BE2C (cell line): ENCODE measurements around the gene ZFYVE21.
A peak's percentile ranks its signal among the peaks of the same experiment; 100 is the strongest.

Experiments
- DNase-seq: peaks from one replicate; pipeline ENCODE4 v3.0.0-alpha.2; 2020
- H3K27me3 ChIP-seq: fragments of 250-450 bp; sonication (Bioruptor Pico); 2 replicates; pipeline ENCODE4 v1.5.1; 2020; ENCODE audit warnings: mild to moderate bottlenecking
- H3K36me3 ChIP-seq: fragments of 250-450 bp; sonication (Bioruptor Pico); 2 replicates; pipeline ENCODE4 v1.5.1; 2020; ENCODE audit warnings: mild to moderate bottlenecking
- H3K4me1 ChIP-seq: fragments of 250-450 bp; sonication (Bioruptor Pico); 2 replicates; pipeline ENCODE4 v1.5.1; 2020
- H3K4me3 ChIP-seq: 2 replicates; pipeline ENCODE4 v1.5.1; 2011; ENCODE audit warnings: low read depth, low read length
- H3K9me3 ChIP-seq: fragments of 250-450 bp; sonication (Bioruptor Pico); 2 replicates; pipeline ENCODE4 v1.5.1; 2020
- CTCF ChIP-seq: IDR thresholded peaks from 2 replicates; pipeline ENCODE4 v1.5.1; 2012; ENCODE audit warnings: mild to moderate bottlenecking, low read depth, low read length

Gene ZFYVE21

DNA sequence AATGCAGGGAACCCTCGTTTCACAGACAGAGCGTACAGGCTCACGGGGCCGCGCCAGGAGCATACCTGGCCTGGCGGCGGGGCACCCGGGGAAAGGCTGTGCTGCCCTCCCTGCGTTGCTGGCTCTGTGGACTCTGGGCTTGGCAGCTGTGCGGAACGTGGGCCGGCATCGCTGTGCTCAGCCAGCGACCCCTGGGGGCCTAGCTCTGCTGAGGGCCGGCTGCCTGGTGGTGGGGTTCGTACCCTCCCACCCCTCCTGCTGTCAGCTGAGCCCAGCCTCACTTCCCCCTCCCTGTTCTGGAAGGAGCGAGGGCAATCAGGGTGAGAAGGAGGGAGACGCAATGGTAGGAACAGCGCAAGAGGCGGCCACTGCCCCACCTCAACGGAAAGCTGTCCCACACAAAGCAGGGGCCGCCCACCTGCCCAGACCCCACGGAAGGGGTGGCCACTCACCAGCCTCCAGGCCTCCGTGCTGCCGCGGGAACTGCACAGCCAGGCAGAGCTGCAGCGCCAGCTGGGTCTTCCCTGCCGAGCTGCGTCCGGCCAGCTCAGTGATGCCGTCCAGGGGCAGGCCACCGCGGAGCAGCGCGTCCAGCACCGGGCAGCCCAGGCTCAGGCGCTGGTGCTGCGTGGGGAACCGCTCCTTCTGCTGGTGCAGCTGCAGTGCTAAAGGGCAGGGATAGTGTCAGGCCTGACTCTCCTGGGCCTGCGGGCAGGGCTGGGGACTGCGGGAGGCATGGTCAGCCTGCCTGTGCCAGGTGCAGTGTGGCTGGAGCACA lies 8.9 kb upstream of the ZFYVE21 start:
- Histone ChIP-seq H3K27me3 (no peaks in the 10 kb centered on the region), H3K4me3 (no peak overlapping the region), H3K36me3 (peaks cover 83% of the 10 kb centered on the region), H3K4me1 (peaks cover 29% of the 10 kb centered on the region), H3K9me3 (no peaks in the 10 kb centered on the region)
- no peak for TF ChIP-seq CTCF
- peak; percentile 15 for DNase-seq

DNA sequence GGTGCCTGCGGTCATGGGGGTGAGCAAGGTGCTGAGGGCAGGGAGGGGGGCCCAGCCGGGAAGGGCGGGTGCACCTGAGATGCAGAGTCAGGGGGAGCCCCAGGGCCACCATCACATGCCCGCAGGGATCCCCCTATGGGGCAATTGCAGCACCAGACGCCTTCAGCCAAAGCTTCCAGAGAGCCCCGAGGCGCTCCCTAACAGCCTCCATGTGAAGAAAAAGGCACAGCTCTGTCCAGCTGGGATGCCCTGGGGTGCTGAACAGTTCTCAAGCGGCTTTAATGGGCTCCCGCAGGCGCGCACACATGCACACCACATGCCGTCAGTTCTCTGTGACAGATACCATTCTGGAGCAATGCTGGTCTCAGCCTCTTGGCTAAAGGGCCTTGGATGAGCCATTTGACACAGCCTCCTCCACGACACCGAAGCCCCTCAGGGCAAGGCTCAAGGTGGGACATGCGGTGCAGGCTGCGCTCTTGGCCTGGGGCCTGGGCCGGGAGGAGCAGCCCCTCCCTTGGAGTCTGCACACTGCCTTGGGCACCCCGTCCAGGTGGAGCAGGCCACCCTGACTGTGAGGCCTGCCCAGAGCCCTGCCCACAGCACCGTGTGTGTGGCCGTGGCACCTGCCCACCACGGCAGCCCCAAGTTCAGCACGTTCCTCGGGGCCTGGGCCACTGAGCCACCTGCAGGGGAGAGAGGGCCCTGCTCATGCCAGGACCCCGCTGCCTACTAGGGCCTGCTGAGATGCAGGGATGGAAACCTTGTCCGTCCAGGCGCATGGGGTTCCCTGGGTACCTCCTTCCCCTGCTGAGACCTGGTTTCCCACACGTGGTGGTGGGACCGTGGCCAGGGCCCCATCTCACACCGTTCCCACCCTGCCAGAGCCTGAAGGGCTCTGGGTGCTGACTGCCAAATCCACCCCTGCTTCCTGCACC lies 8.0 kb upstream of the ZFYVE21 start:
- no peak for TF ChIP-seq CTCF
- H3K4me1 ChIP-seq, result peaks cover 24% of the 10 kb centered on the region
- peak; percentile 66 for DNase-seq
- H3K36me3 ChIP-seq, result peaks cover 77% of the 10 kb centered on the region
- no peak overlapping the region for H3K4me3 ChIP-seq
- H3K9me3 ChIP-seq, result no peaks in the 10 kb centered on the region
- no peaks in the 10 kb centered on the region for H3K27me3 ChIP-seq

DNA sequence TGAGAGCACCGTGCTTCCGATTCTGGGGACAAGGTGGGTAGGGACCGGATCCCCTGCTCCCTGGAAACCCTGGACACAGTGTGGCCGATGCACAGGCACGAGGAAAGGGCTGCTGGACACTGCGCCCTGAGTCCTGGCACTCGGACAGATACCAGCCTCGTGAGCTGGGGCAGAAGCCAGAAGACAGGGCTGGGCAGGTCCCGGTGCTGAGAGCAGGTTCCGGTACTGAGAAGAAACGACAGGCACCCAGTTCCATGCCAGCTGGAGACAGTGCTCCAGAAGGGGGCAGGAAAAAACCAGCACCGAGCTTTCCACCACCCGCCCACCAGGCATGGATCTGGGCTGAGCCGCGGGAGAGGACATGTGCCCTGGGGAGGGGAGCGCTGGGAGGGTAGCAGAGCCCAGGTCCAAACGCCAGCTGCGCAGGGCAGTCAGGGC lies 6.8 kb upstream of the ZFYVE21 start:
- no peaks in the 10 kb centered on the region for H3K9me3 ChIP-seq
- peaks cover 14% of the 10 kb centered on the region for H3K4me1 ChIP-seq
- no peak overlapping the region for H3K4me3 ChIP-seq
- no peak for TF ChIP-seq CTCF
- H3K36me3 ChIP-seq, result peaks cover 68% of the 10 kb centered on the region
- DNase-seq, result peak; percentile 51
- H3K27me3 ChIP-seq, result no peaks in the 10 kb centered on the region

DNA sequence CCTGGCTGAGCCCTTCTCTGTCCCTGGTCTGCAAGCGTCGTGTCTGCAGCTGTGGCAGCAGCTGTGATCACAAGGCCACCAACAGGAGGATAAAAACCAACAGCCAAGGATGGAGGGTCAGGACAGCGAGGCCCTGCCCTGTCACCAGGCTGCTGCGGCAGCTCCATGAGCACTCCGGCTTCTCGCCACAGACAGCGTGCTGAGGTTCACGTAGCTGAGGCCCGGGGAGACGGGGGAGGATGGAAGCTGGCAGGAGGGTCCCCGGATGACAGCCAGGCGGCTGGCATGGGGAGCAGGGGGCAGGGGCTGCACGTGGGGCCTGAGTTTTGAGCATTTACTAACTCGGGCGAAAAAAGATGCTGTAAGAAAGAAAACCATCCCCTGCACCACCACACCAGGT lies 5.8 kb upstream of the ZFYVE21 start:
- TF ChIP-seq CTCF, result no peak
- no peak overlapping the region for H3K4me3 ChIP-seq
- DNase-seq, result no peak
- H3K27me3 ChIP-seq, result no peaks in the 10 kb centered on the region
- no peaks in the 10 kb centered on the region for H3K9me3 ChIP-seq
- peaks cover 14% of the 10 kb centered on the region for H3K4me1 ChIP-seq
- H3K36me3 ChIP-seq, result peaks cover 58% of the 10 kb centered on the region

GRCh38 chr14:103710771-103711377 lies 4.7 kb upstream of the ZFYVE21 start:
- Histone ChIP-seq H3K4me3 (no peak overlapping the region), H3K9me3 (no peaks in the 10 kb centered on the region), H3K4me1 (peaks cover 14% of the 10 kb centered on the region), H3K36me3 (peaks cover 47% of the 10 kb centered on the region), H3K27me3 (no peaks in the 10 kb centered on the region)
- no peak for TF ChIP-seq CTCF
- DNase-seq, result no peak
